Suprapubic skin (tissue), 4 donors: ENCODE measurements around the gene CNTN1.

Experiments
- CTCF ChIP-seq, 2 donors: fragments of 200-600 bp in 1 of 2; fragments of 450-650 bp in 1 of 2; sonication (generic) in 1 of 2; IDR thresholded peaks; one replicate each; pipeline ENCODE4 v1.5.1; 2016 to 2019; ENCODE audit warnings: antibody characterized with exemption in 2 of 2, mild to moderate bottlenecking in 1 of 2, moderate library complexity in 1 of 2
- EP300 ChIP-seq: sonication (generic); formaldehyde crosslinking; IDR thresholded peaks from one replicate; pipeline ENCODE4 v1.6.1; 2017; ENCODE audit warnings: antibody characterized with exemption
- POLR2AphosphoS5 ChIP-seq, 3 donors: sonication (generic); formaldehyde crosslinking; IDR thresholded peaks; one replicate each; pipeline ENCODE4 v1.6.1; 2017; ENCODE audit warnings: antibody characterized with exemption in 3 of 3

DNA sequence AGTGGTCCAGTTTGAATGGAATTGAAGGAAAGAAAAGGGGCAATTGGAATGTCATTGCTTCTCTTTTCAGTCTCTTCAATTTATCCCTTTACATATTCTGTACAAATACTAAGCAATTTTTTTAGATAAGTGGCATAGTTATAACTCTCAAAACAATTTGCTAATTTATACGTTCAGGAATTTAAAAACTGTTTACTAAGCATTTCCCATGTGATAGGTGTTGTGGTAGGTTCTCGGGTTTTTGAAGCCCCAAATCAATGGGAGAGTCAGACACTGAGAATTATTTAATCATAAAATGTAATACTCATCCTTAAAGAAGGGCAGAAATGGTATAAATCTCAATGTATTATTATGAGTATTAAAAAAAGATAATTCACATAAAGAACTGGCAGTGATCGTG, 197.1 kb downstream of the CNTN1 start:
- no peak for TF ChIP-seq POLR2AphosphoS5 (IDR thresholded peaks at IDR 0.05)
- TF ChIP-seq CTCF (IDR thresholded peaks at IDR 0.05): no peak
- no peak for TF ChIP-seq EP300
